AG10803 (cell line): ENCODE results near the gene EMC1.

ENCODE experiments used
- DNase-seq: peaks from one replicate; pipeline ENCODE4 v3.0.0; 2010; ENCODE audit warnings: low read depth
- H3K4me3 ChIP-seq: 2 replicates; pipeline ENCODE4 v1.5.1; 2011; ENCODE audit warnings: mild to moderate bottlenecking, low read length, control low read depth
- TF ChIP-seq, protein P1 (sequence below): conservative IDR thresholded peaks from 2 replicates; pipeline ENCODE4 v1.5.1; 2011; ENCODE audit warnings: mild to moderate bottlenecking, low read length, control low read depth, inconsistent platforms

EMC1 gene

DNA sequence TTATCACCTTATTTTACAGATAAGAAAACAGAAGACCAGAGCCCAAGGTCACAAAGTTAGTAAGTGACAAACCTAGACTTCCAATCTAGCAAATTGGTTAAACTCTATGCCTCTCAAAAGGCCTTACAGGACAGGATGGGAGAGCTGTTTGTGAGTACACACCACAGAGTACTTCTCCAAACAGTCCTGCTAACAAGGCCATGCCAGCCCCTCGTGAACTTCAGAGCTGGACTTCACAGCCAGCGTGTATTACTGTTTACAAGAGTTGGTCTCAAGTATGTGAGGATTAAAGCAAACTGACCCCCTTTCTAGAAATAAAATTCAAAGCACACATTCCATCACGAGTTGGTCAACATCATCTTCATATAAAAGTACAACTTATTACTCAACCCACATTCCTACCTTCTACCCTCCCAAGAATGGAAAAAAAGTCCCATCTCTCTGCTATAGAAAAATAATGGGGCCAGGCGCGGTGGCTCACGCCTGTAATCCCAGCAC, 21.4 kb downstream of the EMC1 start:
- no peak for DNase-seq
- no peak overlapping the region for H3K4me3 ChIP-seq
- TF ChIP-seq, protein P1, sequence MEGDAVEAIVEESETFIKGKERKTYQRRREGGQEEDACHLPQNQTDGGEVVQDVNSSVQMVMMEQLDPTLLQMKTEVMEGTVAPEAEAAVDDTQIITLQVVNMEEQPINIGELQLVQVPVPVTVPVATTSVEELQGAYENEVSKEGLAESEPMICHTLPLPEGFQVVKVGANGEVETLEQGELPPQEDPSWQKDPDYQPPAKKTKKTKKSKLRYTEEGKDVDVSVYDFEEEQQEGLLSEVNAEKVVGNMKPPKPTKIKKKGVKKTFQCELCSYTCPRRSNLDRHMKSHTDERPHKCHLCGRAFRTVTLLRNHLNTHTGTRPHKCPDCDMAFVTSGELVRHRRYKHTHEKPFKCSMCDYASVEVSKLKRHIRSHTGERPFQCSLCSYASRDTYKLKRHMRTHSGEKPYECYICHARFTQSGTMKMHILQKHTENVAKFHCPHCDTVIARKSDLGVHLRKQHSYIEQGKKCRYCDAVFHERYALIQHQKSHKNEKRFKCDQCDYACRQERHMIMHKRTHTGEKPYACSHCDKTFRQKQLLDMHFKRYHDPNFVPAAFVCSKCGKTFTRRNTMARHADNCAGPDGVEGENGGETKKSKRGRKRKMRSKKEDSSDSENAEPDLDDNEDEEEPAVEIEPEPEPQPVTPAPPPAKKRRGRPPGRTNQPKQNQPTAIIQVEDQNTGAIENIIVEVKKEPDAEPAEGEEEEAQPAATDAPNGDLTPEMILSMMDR: no peak

DNA sequence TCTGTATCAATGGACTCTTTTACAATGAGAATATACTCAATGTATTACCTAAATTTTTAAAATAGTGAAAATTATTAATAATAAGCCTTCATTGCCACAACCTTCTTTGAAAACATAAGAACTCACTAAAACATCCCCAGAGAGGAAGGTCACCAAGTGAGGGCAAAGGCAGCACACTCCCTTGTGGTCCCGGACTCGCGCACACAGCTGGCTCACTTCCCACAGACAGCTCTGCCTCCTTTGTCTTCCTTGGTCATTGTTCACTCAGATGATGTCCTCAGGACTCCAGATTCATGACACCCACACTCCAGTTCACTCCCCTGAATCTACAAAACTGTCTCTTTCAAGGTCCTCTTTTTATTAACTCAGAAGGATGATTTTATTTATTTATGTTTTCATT, 22.1 kb downstream of the EMC1 start:
- H3K4me3 ChIP-seq: no peak overlapping the region
- TF ChIP-seq, protein P1: no peak
- no peak for DNase-seq

DNA sequence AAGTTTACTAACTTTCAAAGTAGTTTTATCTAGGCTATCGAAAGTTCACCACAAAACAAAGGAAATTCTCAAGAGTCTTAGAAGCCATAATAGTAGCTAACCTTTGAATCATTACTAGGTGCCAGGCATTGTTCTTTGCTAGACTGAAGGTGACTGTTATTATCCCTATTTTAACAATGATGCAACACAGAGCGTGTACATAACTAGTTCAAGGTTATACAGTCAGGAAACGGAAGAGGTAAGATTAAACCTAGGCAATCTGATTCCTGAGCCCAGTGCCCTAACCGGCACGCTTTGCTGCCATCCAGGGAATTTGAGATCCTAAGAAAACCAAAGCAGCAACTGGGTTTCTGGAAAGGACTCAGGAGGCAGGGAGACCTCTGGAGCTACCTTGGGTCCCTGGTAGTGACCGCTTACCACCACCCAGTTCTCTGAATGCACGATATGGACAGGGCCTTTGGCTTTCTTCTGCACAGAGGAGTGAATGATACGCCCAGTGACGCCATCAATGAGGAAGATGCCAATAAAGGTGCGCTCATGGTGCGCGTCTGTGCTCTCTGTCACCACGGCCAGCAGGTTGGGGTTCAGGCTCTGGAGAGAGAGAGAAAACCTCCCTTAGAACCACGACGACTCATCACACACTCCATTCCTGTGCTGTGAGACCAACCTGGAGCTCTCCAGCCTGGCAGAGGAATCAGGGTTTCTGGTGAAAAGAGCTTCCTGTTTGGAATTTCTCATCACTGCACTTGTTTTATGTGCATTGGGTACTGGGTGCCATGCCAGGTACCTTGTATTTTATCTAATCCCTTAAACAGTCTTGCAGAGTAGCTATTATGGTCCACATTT, 28.1 kb downstream of the EMC1 start:
- TF ChIP-seq, protein P1: no peak
- no peak for DNase-seq
- H3K4me3 ChIP-seq: no peak overlapping the region

DNA sequence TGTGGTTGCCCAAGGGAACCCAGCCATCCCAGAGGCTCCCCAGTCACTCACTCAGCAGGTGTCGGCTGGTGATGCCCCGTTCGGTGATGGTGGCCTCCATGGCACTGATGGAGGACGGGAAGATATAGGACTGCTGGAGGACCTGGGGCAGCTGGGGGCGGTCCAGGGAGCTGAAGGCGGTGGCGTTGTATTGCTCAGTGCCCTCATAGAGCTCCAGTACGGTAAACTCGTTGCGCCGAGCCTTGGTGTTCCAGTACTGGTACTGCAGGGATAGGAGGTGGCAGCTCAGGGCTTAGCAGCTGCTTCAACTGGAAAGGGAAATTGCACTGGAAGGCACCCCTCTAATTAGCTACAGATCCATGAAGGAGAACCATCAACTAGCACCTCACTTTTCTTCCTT, 28.8 kb downstream of the EMC1 start:
- TF ChIP-seq, protein P1: no peak
- H3K4me3 ChIP-seq: no peak overlapping the region
- no peak for DNase-seq

DNA sequence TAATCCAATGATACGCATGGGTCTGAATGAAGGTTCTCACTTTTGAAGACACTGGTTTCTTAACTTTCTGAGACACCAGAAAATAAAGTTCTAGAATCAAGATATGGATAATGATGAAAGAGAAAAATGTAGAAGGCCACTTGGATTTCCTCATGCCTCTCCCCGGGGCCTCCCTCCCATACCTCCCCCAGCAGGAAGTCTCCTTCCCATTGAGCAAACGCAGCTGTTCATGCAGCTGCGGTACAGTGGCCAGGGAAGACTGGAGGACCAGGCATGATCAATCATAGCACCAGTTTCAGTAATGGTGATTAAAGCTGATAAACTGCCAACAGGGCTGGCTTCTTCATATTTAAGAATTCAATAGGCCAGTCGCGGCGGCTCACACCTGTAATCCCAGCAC, 30.3 kb downstream of the EMC1 start:
- no peak overlapping the region for H3K4me3 ChIP-seq
- DNase-seq: peak; percentile 33
- TF ChIP-seq, protein P1: no peak

DNA sequence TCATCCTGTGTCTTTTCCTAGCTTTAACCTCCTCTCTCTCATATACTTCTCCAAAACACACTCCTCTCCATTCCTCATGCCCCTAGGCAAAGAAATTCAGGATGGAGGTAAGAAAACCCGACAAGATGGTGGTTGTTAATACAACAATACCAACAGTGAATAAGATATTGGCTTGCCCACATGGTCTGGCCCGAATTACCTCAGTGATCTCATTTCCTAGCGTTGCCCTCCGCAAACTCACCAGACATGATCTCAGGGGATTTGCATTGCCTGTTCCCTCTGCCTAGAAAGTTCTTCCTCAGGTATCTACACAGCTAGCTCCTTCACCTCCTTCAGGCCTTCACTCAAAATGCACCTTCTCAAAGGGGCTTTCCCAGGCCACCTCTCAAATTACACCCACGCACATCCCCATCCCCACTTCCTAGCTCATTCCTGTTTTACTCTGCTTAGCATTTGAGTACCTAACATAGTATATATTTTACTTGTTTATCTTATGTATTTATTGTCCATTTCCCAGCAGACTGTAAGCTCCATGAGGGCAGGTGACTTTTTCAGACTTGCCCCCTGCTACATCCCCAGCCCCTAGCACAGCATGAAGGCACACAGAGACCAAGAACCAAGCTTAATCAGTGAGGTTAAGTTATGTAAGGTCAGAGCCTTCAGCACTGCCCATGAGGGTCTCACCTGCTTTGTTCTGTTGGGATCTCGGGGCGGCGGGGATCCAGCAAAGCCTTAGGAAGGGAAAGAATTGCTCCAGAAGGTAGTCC, 31.1 kb downstream of the EMC1 start:
- TF ChIP-seq, protein P1: no peak
- DNase-seq: no peak
- no peak overlapping the region for H3K4me3 ChIP-seq
